ENCODE data around the gene IDH3A.

DNA sequence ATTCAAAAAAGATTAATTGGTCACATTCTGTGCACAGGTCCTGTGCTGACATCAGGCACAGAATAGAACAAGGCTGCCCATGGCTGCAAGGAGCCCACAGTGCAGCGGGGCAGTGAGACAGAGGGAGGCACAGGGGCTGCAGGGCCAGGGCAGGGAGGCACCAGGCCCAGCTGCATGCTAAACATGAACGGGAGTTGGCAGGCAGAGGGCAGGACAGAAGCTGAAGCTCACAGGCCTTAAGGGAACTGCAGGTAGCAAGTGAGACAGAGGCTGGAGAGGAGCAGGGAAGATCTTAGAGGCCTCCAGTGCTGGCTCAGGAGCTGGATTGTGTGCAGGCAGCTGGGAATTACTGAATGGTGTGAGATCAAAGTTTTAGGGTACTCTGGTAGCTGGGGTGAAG, 26.2 kb downstream of the IDH3A start:
- no peak for TF ChIP-seq ZNF644 (tag; IDR thresholded peaks at IDR 0.05; ENCODE audit: low read depth)
- TF ChIP-seq, protein P1, sequence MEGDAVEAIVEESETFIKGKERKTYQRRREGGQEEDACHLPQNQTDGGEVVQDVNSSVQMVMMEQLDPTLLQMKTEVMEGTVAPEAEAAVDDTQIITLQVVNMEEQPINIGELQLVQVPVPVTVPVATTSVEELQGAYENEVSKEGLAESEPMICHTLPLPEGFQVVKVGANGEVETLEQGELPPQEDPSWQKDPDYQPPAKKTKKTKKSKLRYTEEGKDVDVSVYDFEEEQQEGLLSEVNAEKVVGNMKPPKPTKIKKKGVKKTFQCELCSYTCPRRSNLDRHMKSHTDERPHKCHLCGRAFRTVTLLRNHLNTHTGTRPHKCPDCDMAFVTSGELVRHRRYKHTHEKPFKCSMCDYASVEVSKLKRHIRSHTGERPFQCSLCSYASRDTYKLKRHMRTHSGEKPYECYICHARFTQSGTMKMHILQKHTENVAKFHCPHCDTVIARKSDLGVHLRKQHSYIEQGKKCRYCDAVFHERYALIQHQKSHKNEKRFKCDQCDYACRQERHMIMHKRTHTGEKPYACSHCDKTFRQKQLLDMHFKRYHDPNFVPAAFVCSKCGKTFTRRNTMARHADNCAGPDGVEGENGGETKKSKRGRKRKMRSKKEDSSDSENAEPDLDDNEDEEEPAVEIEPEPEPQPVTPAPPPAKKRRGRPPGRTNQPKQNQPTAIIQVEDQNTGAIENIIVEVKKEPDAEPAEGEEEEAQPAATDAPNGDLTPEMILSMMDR (IDR thresholded peaks at IDR 0.05 in 2 of 3, conservative IDR thresholded peaks at IDR 0.05 in 1 of 3; ENCODE audit: insufficient read depth in 2 of 3, low read depth in 1 of 3, low read length in 3 of 3): no peak
- no peak for TF ChIP-seq FOS (IDR thresholded peaks at IDR 0.05; ENCODE audit: extremely low read depth, insufficient read length)
- no peak for TF ChIP-seq KDM4B (IDR thresholded peaks at IDR 0.05; ENCODE audit: borderline replicate concordance in 2 of 2, low read depth in 1 of 2)
- no peak for TF ChIP-seq POLR2A (conservative IDR thresholded peaks at IDR 0.05)
- TF ChIP-seq SPI1 (IDR thresholded peaks at IDR 0.05; ENCODE audit: borderline replicate concordance, low read depth, low read length): no peak
- TF ChIP-seq EZH2 (IDR thresholded peaks at IDR 0.05; ENCODE audit: borderline replicate concordance, low read depth, low read length): no peak
- TF ChIP-seq EHMT2 (IDR thresholded peaks at IDR 0.05): no peak
- TF ChIP-seq GABPA (tag; conservative IDR thresholded peaks at IDR 0.05; ENCODE audit: low read depth): no peak
- TF ChIP-seq, protein P2, sequence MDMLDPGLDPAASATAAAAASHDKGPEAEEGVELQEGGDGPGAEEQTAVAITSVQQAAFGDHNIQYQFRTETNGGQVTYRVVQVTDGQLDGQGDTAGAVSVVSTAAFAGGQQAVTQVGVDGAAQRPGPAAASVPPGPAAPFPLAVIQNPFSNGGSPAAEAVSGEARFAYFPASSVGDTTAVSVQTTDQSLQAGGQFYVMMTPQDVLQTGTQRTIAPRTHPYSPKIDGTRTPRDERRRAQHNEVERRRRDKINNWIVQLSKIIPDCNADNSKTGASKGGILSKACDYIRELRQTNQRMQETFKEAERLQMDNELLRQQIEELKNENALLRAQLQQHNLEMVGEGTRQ (CRISPR knock-in tag; IDR thresholded peaks at IDR 0.05): no peak
- TF ChIP-seq SRSF1 (IDR thresholded peaks at IDR 0.05; ENCODE audit: low read depth, low read length): no peak
